HepG2 (cell line): ENCODE data around the gene RASIP1. TPM values are rescaled to one million over a fixed set of nuclear protein-coding genes. Genes with fewer than 3 reads are reported as not detected.

Experiments used
- ATAC-seq: fragments of 200-7000 bp; cut with Tn5 transposase; 3 replicates; pipeline ENCODE4 v1.9.1; 2020; ENCODE audit warnings: mild to moderate bottlenecking, moderate library complexity
- BruUV-seq: library from RNA; stranded (reverse); fragments of 400-500 nt; replicated peaks from 2 replicates; lab custom pipeline; 2021; lab: Mats Ljungman, UMichigan
- CTCF ChIA-PET: fragments of 300-600 bp; formaldehyde crosslinking; extraction: SDS; loops from one replicate; lab custom pipeline; 2021; ENCODE audit warnings: low total read pairs, inconsistent platforms, low intra/inter-chr PET ratio; lab: Yijun Ruan, JAX
- POLR2A ChIA-PET: fragments of 350-600 bp; sonication (Branson Sonifier 250); formaldehyde crosslinking; loops from one replicate; lab custom pipeline; 2020; ENCODE audit warnings: antibody characterized with exemption, inconsistent platforms; lab: Yijun Ruan, JAX
- DNase-seq: peaks from one replicate; pipeline ENCODE4 v3.0.0-alpha.2; 2015; ENCODE audit warnings: low spot score
- FAIRE-seq: peaks from 3 replicates; lab custom pipeline; 2011; peaks lifted over from hg19 to GRCh38; lab: Jason Lieb, UNC
- H2AFZ ChIP-seq: one replicate; pipeline ENCODE4 v1.6.1; 2011; ENCODE audit warnings: low read length, inconsistent platforms
- H3K27ac ChIP-seq: fragments of 300-600 bp; 3 replicates; pipeline ENCODE4 v1.8.0; 2011; ENCODE audit warnings: mixed run types, mild to moderate bottlenecking, mixed read lengths, low read length, inconsistent platforms; ENCODE audit not compliant: insufficient read depth; ENCODE audit errors: extremely low read length
- H3K27me3 ChIP-seq, 2 experiments: fragments of 200-600 bp in 1 of 2; 2 replicates in 1 of 2; 3 replicates in 1 of 2; pipeline versions ENCODE4 v1.6.0 to v1.8.0; 2011; ENCODE audit warnings: low read length in 2 of 2, mild to moderate bottlenecking in 2 of 2, moderate library complexity in 2 of 2, inconsistent platforms in 1 of 2; ENCODE audit not compliant: insufficient read depth in 2 of 2, control insufficient read depth in 1 of 2
- H3K36me3 ChIP-seq, 2 experiments: fragments of 200-600 bp in 1 of 2; replicated peaks in 1 of 2; 2 replicates in 1 of 2; 3 replicates in 1 of 2; pipeline versions ENCODE4 v1.5.1 to v1.8.0; 2011; ENCODE audit warnings: low read length in 2 of 2, inconsistent platforms in 1 of 2; ENCODE audit not compliant: insufficient read depth in 2 of 2, control insufficient read depth in 1 of 2
- H3K4me1 ChIP-seq: 2 replicates; pipeline ENCODE4 v1.5.1; 2012; ENCODE audit warnings: low read length, inconsistent platforms; ENCODE audit not compliant: insufficient read depth
- H3K4me2 ChIP-seq: 2 replicates; pipeline ENCODE4 v1.6.0; 2011; ENCODE audit warnings: low read depth, low read length, inconsistent platforms
- H3K4me3 ChIP-seq, 3 experiments: fragments of 200-600 bp in 1 of 3; sonication (generic), shearing (Covaris generic) in 1 of 3; replicated peaks in 1 of 3; 2 replicates each; pipeline ENCODE4 v1.5.1; 2011 to 2016; ENCODE audit warnings: low read length in 3 of 3, inconsistent platforms in 2 of 3, low read depth in 2 of 3, mild to moderate bottlenecking in 2 of 3, control low read depth in 1 of 3, mixed read lengths in 1 of 3; ENCODE audit not compliant: insufficient read depth in 1 of 3
- H3K79me2 ChIP-seq: one replicate; pipeline ENCODE4 v1.6.1; 2011; ENCODE audit warnings: low read length, inconsistent platforms; ENCODE audit not compliant: insufficient read depth
- H3K9ac ChIP-seq: 2 replicates; pipeline ENCODE4 v1.6.0; 2011; ENCODE audit warnings: mild to moderate bottlenecking, low read depth, low read length, inconsistent platforms; ENCODE audit not compliant: insufficient read depth
- H3K9me3 ChIP-seq: 2 replicates; pipeline ENCODE4 v1.5.1; 2012; ENCODE audit warnings: mild to moderate bottlenecking, low read length
- H4K20me1 ChIP-seq: 2 replicates; pipeline ENCODE4 v1.6.0; 2011; ENCODE audit warnings: inconsistent platforms, mild to moderate bottlenecking, low read length, moderate library complexity; ENCODE audit not compliant: insufficient read depth
- BCL3 ChIP-seq: sonication (generic); formaldehyde crosslinking; IDR thresholded peaks from 2 replicates; pipeline ENCODE4 v1.5.1; 2020; ENCODE audit warnings: mild to moderate bottlenecking, missing genetic modification reagents, moderate library complexity
- CCDC6 ChIP-seq: sonication (generic); formaldehyde crosslinking; IDR thresholded peaks from 2 replicates; pipeline ENCODE4 v1.8.1; 2022; ENCODE audit warnings: mild to moderate bottlenecking, missing genetic modification reagents, moderate library complexity
- FOSL2 ChIP-seq: sonication (generic); formaldehyde crosslinking; IDR thresholded peaks from 2 replicates; pipeline ENCODE4 v1.4.0; 2020; ENCODE audit warnings: missing genetic modification reagents
- HMG20A ChIP-seq: IDR thresholded peaks from 2 replicates; pipeline ENCODE4 v1.6.1; 2016; ENCODE audit warnings: borderline replicate concordance
- HNRNPK ChIP-seq: fragments of 200-400 bp; formaldehyde crosslinking; IDR thresholded peaks from 2 replicates; pipeline ENCODE4 v1.6.1; 2018; ENCODE audit warnings: low read length, low read depth, moderate library complexity, mild to moderate bottlenecking; ENCODE audit not compliant: poor library complexity, severe bottlenecking
- NFIC ChIP-seq: IDR thresholded peaks from 2 replicates; pipeline ENCODE4 v1.6.1; 2012; ENCODE audit warnings: mild to moderate bottlenecking, low read length, inconsistent platforms
- NFKB2 ChIP-seq: sonication (generic); formaldehyde crosslinking; IDR thresholded peaks from 2 replicates; pipeline ENCODE4 v1.4.0; 2020; ENCODE audit warnings: missing genetic modification reagents, borderline replicate concordance
- NRL ChIP-seq: sonication (generic); formaldehyde crosslinking; IDR thresholded peaks from 2 replicates; pipeline ENCODE4 v1.5.0; 2020; ENCODE audit warnings: missing genetic modification reagents, mild to moderate bottlenecking, moderate library complexity, borderline replicate concordance
- ONECUT2 ChIP-seq: sonication (generic); formaldehyde crosslinking; IDR thresholded peaks from 2 replicates; pipeline ENCODE4 v1.4.0; 2020; ENCODE audit warnings: missing genetic modification reagents
- PPARG ChIP-seq: conservative IDR thresholded peaks from 2 replicates; pipeline ENCODE4 v1.6.1; 2016; ENCODE audit warnings: missing biosample characterization, missing genetic modification reagents
- PRDM15 ChIP-seq: sonication (generic); formaldehyde crosslinking; IDR thresholded peaks from 2 replicates; pipeline ENCODE4 v1.4.0; 2020; ENCODE audit warnings: missing genetic modification reagents
- SALL1 ChIP-seq: sonication (generic); formaldehyde crosslinking; IDR thresholded peaks from 2 replicates; pipeline ENCODE4 v1.8.0; 2022; ENCODE audit warnings: mild to moderate bottlenecking, missing genetic modification reagents
- SP2 ChIP-seq: sonication (generic); formaldehyde crosslinking; IDR thresholded peaks from 2 replicates; pipeline ENCODE4 v1.5.1; 2020; ENCODE audit warnings: mild to moderate bottlenecking, missing genetic modification reagents
- STAT5B ChIP-seq: sonication (generic); formaldehyde crosslinking; IDR thresholded peaks from 2 replicates; pipeline ENCODE4 v1.4.0; 2020; ENCODE audit warnings: missing genetic modification reagents
- TEF ChIP-seq: sonication (generic); formaldehyde crosslinking; IDR thresholded peaks from 2 replicates; pipeline ENCODE4 v1.5.0; 2020; ENCODE audit warnings: missing genetic modification reagents
- ZNF3 ChIP-seq: IDR thresholded peaks from 2 replicates; pipeline ENCODE4 v1.7.0; 2017; ENCODE audit warnings: inconsistent platforms
- ZNF674 ChIP-seq: sonication (generic); formaldehyde crosslinking; IDR thresholded peaks from 2 replicates; pipeline ENCODE4 v1.5.0; 2020; ENCODE audit warnings: low read depth, mild to moderate bottlenecking, missing genetic modification reagents
- ZNF773 ChIP-seq: sonication (generic); formaldehyde crosslinking; IDR thresholded peaks from 2 replicates; pipeline ENCODE4 v1.4.0; 2020; ENCODE audit warnings: missing genetic modification reagents, borderline replicate concordance
- ZNF780A ChIP-seq: sonication (generic); formaldehyde crosslinking; IDR thresholded peaks from 2 replicates; pipeline ENCODE4 v1.8.0; 2022; ENCODE audit warnings: mild to moderate bottlenecking, missing genetic modification reagents, moderate library complexity
- WGBS: methylation state at CpG from one replicate; pipeline ENCODE4 v1.1.6; 2017; ENCODE audit warnings: low lambda C conversion rate; 5-methylcytosine and 5-hydroxymethylcytosine counted together
- in situ Hi-C: cut with HindIII; loops from 2 replicates; pipeline ENCODE4 v1.10.0; 2017; ENCODE audit warnings: low pct_unique_long_range_greater_than_20kb; ENCODE audit not compliant: extremely low pct_ligation_motif_present
- intact Hi-C: fragments of 100-400 bp; cut with micrococcal nuclease; formaldehyde crosslinking; loops from one replicate; pipeline ENCODE4 v1.10.0; 2022; ENCODE audit not compliant: unreplicated experiment
- polyA plus RNA-seq, 8 experiments: library from polyadenylated mRNA; depleted of rRNA in 3 of 8; stranded (reverse) in 7 of 8; unstranded in 1 of 8; fragments of >200 nt; fragmentation: Illumina TruSeq in 4 of 8; extraction: Trizol in 4 of 8; gene quantifications; 2 replicates each; pipeline versions ENCODE4 v1.2.1 to v1.2.3, GENCODE V29; 2011 to 2016; ENCODE audit warnings: low read depth in 4 of 8, missing spikeins in 1 of 8, mixed read lengths in 1 of 8; ENCODE audit not compliant: insufficient read depth in 1 of 8
- total RNA-seq, 5 experiments: library from RNA; depleted of rRNA; stranded (reverse); fragments of >200 nt; fragmentation: Illumina TruSeq; extraction: Trizol; gene quantifications; 2 replicates each; pipeline ENCODE4 v1.2.3, GENCODE V29; 2016; ENCODE audit warnings: low read depth in 1 of 5
- TF ChIP-seq, protein P1 (sequence below): conservative IDR thresholded peaks from 2 replicates; pipeline ENCODE4 v1.6.1; 2018; ENCODE audit warnings: missing genetic modification reagents

Gene RASIP1
- total and polyA plus RNA-seq, 2 of the 13 experiments (the other 11 are each of a cell fraction or from before 2014, with no cell fraction given): 0.44 to 0.58 TPM

DNA sequence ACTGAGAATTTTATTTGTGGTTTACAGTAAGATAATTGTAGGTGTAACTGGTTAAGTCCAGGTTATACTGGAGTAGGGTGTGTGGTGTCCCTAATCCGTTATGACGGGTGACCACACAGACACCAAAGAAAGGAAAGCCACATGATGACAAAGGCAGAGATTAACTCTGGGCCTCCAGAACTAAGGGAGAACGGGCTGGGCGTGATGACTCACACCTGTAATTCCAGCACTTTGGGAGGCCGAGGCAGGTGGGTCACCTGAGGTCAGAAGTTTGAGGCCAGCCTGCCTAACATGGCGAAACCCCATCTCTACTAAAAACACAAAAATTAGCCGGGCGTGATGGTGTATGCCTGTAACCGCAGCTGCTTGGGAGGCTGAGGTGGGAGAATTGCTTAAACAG, 54.8 kb downstream of the RASIP1 start (continued):
- no peak for TF ChIP-seq ZNF773 (CRISPR knock-in tag)
- TF ChIP-seq PPARG: no peak
- no peak for TF ChIP-seq ZNF3
- 0 out of 2 replicates have a peak, but pooled peaks have one; percentile 13 for TF ChIP-seq HMG20A (CRISPR knock-in tag)
- no peak for TF ChIP-seq TEF (CRISPR knock-in tag)
- no peak for TF ChIP-seq ZNF674 (CRISPR knock-in tag)
- TF ChIP-seq FOSL2: peak; percentile 95
- no peak for TF ChIP-seq HNRNPK
- no peak for TF ChIP-seq SALL1 (CRISPR knock-in tag)
- TF ChIP-seq NRL (CRISPR knock-in tag): no peak

GRCh38 chr19:48683349-48683748, 57.1 kb downstream of the RASIP1 start:
- Histone ChIP-seq H3K4me1 (peaks cover 63% of the 10 kb centered on the region), H3K9me3 (no peaks in the 10 kb centered on the region), H3K4me3 (no peak overlapping the region), H3K79me2 (no peaks in the 10 kb centered on the region), H3K27me3 (0 out of 5 replicates have a peak, but pooled peaks cover 0 to 3% of the 10 kb centered on the region in 2 experiments), H4K20me1 (no peaks in the 10 kb centered on the region), H3K9ac (no peak overlapping the region), H3K36me3 (no peaks in the 10 kb centered on the region), H2AFZ (no peak overlapping the region), H3K27ac (no peak overlapping the region), H3K4me2 (no peak overlapping the region)
- in situ Hi-C loops (no loop called here), intact Hi-C loops (no loop called here)
- DNase-seq (no peak), ATAC-seq (no peak), FAIRE-seq (no peak)
- BruUV-seq: no TSS peak
- ChIA-PET POLR2A (no interaction called here), CTCF (no interaction called here)
- 84% methylated on average over 11 of the region's 11 CpGs for WGBS
- no peak for TF ChIP-seq BCL3 (CRISPR knock-in tag)
- no peak for TF ChIP-seq NFIC
- no peak for TF ChIP-seq STAT5B
- TF ChIP-seq CCDC6 (CRISPR knock-in tag): no peak
- no peak for TF ChIP-seq SP2 (CRISPR knock-in tag)
- TF ChIP-seq, protein P1, sequence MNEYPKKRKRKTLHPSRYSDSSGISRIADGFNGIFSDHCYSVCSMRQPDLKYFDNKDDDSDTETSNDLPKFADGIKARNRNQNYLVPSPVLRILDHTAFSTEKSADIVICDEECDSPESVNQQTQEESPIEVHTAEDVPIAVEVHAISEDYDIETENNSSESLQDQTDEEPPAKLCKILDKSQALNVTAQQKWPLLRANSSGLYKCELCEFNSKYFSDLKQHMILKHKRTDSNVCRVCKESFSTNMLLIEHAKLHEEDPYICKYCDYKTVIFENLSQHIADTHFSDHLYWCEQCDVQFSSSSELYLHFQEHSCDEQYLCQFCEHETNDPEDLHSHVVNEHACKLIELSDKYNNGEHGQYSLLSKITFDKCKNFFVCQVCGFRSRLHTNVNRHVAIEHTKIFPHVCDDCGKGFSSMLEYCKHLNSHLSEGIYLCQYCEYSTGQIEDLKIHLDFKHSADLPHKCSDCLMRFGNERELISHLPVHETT (CRISPR knock-in tag): no peak
- TF ChIP-seq NFKB2: no peak
- TF ChIP-seq ONECUT2 (CRISPR knock-in tag): no peak
- TF ChIP-seq ZNF780A (CRISPR knock-in tag): no peak
- TF ChIP-seq PRDM15: no peak
